ENCODE results near the gene MYO15B.

The MYO15B gene

GRCh38 chr17:75587675-75588595, at the start of gene MYO15B:
Gene MYO15B, plus strand, starts transcription at chr17:75587800. Its CDS starts 258 bp downstream, at chr17:75588058.
- peak in 1 of 2 donors; percentile 12 for DNase-seq (ENCODE audit: low read depth in 2 of 2)

GRCh38 chr17:75539967-75540729, 47.5 kb upstream of the MYO15B start:
- no peak for TF ChIP-seq CTCF (IDR thresholded peaks at IDR 0.05; ENCODE audit: low read depth, low read length)
- peak in 1 of 2 donors; percentile 19 for DNase-seq (ENCODE audit: low read depth in 2 of 2)
- no peak overlapping the region for H3K4me3 ChIP-seq (replicated peaks in 1 of 2; ENCODE audit: low read depth in 2 of 2, low read length in 2 of 2)

More at GRCh38 chr17:75587675-75588595, at the start of gene MYO15B:
- TF ChIP-seq CTCF (IDR thresholded peaks at IDR 0.05; ENCODE audit: low read depth, low read length) = peak; percentile 5
- H3K4me3 ChIP-seq (replicated peaks in 1 of 2; ENCODE audit: low read depth in 2 of 2, low read length in 2 of 2) = peak within 1 kb of the TSS in 1 of 2 donors; percentile 21

GRCh38 chr17:75540923-75541503, 46.6 kb upstream of the MYO15B start:
- no peak for DNase-seq (ENCODE audit: low read depth in 2 of 2)
- no peak for TF ChIP-seq CTCF (IDR thresholded peaks at IDR 0.05; ENCODE audit: low read depth, low read length)
- H3K4me3 ChIP-seq (replicated peaks in 1 of 2; ENCODE audit: low read depth in 2 of 2, low read length in 2 of 2) = no peak overlapping the region

GRCh38 chr17:75542229-75542628, 45.4 kb upstream of the MYO15B start:
- DNase-seq (ENCODE audit: low read depth in 2 of 2) = no peak
- H3K4me3 ChIP-seq (replicated peaks in 1 of 2; ENCODE audit: low read depth in 2 of 2, low read length in 2 of 2) = no peak overlapping the region
- no peak for TF ChIP-seq CTCF (IDR thresholded peaks at IDR 0.05; ENCODE audit: low read depth, low read length)

GRCh38 chr17:75542728-75543336, 44.8 kb upstream of the MYO15B start:
- DNase-seq (ENCODE audit: low read depth in 2 of 2) = no peak
- TF ChIP-seq CTCF (IDR thresholded peaks at IDR 0.05; ENCODE audit: low read depth, low read length) = no peak
- H3K4me3 ChIP-seq (replicated peaks in 1 of 2; ENCODE audit: low read depth in 2 of 2, low read length in 2 of 2) = no peak overlapping the region

- TF ChIP-seq CTCF (IDR thresholded peaks at IDR 0.05; ENCODE audit: low read depth, low read length) = no peak
- no peak overlapping the region for H3K4me3 ChIP-seq (replicated peaks in 1 of 2; ENCODE audit: low read depth in 2 of 2, low read length in 2 of 2)
- no peak for DNase-seq (ENCODE audit: low read depth in 2 of 2)
These were observed 43.4 kb upstream of the MYO15B start for GRCh38 chr17:75544250-75544649.
